Gastroesophageal sphincter (tissue), 3 donors: Measurements from ENCODE around the gene APOL1.

Source experiments
- CTCF ChIP-seq, 4 experiments: fragments of 200-600 bp in 2 of 4; fragments of 450-650 bp in 2 of 4; sonication (generic) in 1 of 4; IDR thresholded peaks; one replicate each; pipeline ENCODE4 v1.5.1; 2017 to 2019; ENCODE audit warnings: antibody characterized with exemption in 4 of 4, mild to moderate bottlenecking in 2 of 4, moderate library complexity in 2 of 4
- EP300 ChIP-seq: sonication (generic); formaldehyde crosslinking; IDR thresholded peaks from one replicate; pipeline ENCODE4 v1.6.1; 2017; ENCODE audit warnings: antibody characterized with exemption, mild to moderate bottlenecking
- POLR2A ChIP-seq, 2 donors: fragments of 450-650 bp; IDR thresholded peaks; one replicate each; pipeline ENCODE4 v1.6.1; 2017; ENCODE audit warnings: antibody characterized with exemption in 2 of 2, mild to moderate bottlenecking in 2 of 2, moderate library complexity in 1 of 2
- POLR2AphosphoS5 ChIP-seq: sonication (generic); formaldehyde crosslinking; IDR thresholded peaks from one replicate; pipeline ENCODE4 v1.6.1; 2017; ENCODE audit warnings: antibody characterized with exemption

DNA sequence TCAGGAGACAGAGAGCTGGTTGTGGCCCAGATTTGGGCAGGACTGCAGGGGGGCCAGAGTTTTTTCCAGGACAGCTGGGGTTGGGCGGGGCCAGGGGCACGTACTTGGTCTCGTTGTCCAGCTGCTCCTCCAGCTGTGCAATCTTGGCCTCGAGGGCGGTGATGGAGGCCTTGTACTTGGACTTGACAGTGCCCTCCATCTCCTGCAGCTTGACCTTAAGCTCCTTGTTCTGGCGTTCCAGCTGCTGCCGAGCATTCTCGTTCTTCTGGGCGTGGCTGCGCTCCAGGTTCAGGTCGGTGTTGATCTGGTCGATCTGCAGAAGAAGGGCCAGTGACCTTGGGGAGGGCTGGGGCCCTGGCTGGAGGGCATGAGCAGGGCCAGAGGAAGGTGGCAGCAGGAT is 32.1 kb downstream of the APOL1 start:
- TF ChIP-seq CTCF (IDR thresholded peaks at IDR 0.05) (no peak), POLR2A (IDR thresholded peaks at IDR 0.05) (no peak), POLR2AphosphoS5 (peak; percentile 42), EP300 (no peak)
